Heart left ventricle (tissue), 13 donors: Measurements from ENCODE around the gene SMG9.

Experiments used
- CTCF ChIP-seq, 12 donors: fragments of 200-600 bp; sonication (generic) in 4 of 12; IDR thresholded peaks; one replicate each; pipeline versions ENCODE4 v1.5.0 to v1.8.0; 2018 to 2022; ENCODE audit warnings: antibody characterized with exemption in 12 of 12, mild to moderate bottlenecking in 5 of 12
- POLR2A ChIP-seq, 2 donors: fragments of 450-650 bp; IDR thresholded peaks; one replicate each; pipeline ENCODE4 v1.6.1; 2017; ENCODE audit warnings: antibody characterized with exemption in 2 of 2, mild to moderate bottlenecking in 2 of 2, moderate library complexity in 2 of 2
- donor health status: ischemic (EF 13 %, LVEDD 7.1; RV severe dilation, severe dysfunction).
- donor health status: DM: no; HTN: yes; CAD: no.
- donor health status: DM: no; HTN: no; CAD: no.
- donor health status: ischemic (EF 25% LVEDD 6.9; RV normal size, moderate dysfunction).
- donor health status: ischemic (EF 25% LVEDD 5.7; RV mildly dilated, moderate dysfunction).
- donor health status: ischemic (EF 35%, LVEDD 5.7; RV mildly dilated, moderate dysfunction).
- donor health status: nonischemic (EF 11% LVEDD 7.7; RV severe dilation, severe dysfunction).
- donor health status: DM: yes; HTN: yes; CAD: no.
- donor health status: PGD.
- donor health status: ischemic (EF 29% LVEDD 5.4; RV normal size, mild dysfunction).
- donor health status: nonischemic (EF 23%, LVEDD 6.1; RV moderate dilation, normal function).

GRCh38 chr19:43741075-43741825 lies 13.5 kb downstream of the SMG9 start:
- no peak for TF ChIP-seq CTCF (IDR thresholded peaks at IDR 0.05)
- TF ChIP-seq POLR2A (IDR thresholded peaks at IDR 0.05) = no peak
